Neutrophil (primary cell): ENCODE data around the gene TAMALIN.

ENCODE experiments used
- H3K27ac ChIP-seq: fragments of 200-600 bp; sonication (generic); 2 replicates; pipeline ENCODE4 v1.5.1; 2016; ENCODE audit warnings: mild to moderate bottlenecking, moderate library complexity
- H3K27me3 ChIP-seq: fragments of 200-600 bp; sonication (generic); 2 replicates; pipeline ENCODE4 v1.6.0; 2016; ENCODE audit warnings: mild to moderate bottlenecking
- H3K36me3 ChIP-seq: fragments of 200-600 bp; sonication (generic); 2 replicates; pipeline ENCODE4 v1.5.1; 2017
- H3K4me1 ChIP-seq, 2 experiments: fragments of 200-600 bp in 1 of 2; sonication (generic) in 1 of 2; 1 replicate in 1 of 2; 2 replicates in 1 of 2; pipeline versions ENCODE4 v1.5.1 to v1.6.1; 2013 to 2016; ENCODE audit warnings: low read depth in 1 of 2, low read length in 1 of 2, mild to moderate bottlenecking in 1 of 2, moderate library complexity in 1 of 2; ENCODE audit not compliant: control insufficient read depth in 1 of 2, insufficient read depth in 1 of 2
- H3K4me3 ChIP-seq, 2 experiments: fragments of 200-600 bp in 1 of 2; sonication (generic) in 1 of 2; 1 replicate in 1 of 2; 2 replicates in 1 of 2; pipeline ENCODE4 v1.5.1; 2013 to 2016; ENCODE audit warnings: low read depth in 1 of 2, low read length in 1 of 2, mild to moderate bottlenecking in 1 of 2, moderate library complexity in 1 of 2
- H3K9me3 ChIP-seq: fragments of 200-600 bp; sonication (generic); 2 replicates; pipeline ENCODE4 v1.5.1; 2016
- CTCF ChIP-seq: fragments of 200-600 bp; sonication (generic); IDR thresholded peaks from 2 replicates; pipeline ENCODE4 v1.5.1; 2016; ENCODE audit warnings: antibody characterized with exemption

Gene TAMALIN

GRCh38 chr12:52046859-52047258 is 40.1 kb downstream of the TAMALIN start:
- TF ChIP-seq CTCF: no peak
- H3K4me3 ChIP-seq: no peak overlapping the region
- H3K36me3 ChIP-seq: no peaks in the 10 kb centered on the region
- no peak overlapping the region for H3K27ac ChIP-seq
- peaks cover 37% of the 10 kb centered on the region for H3K27me3 ChIP-seq
- H3K4me1 ChIP-seq: peaks cover 17 to 27% of the 10 kb centered on the region in 2 experiments
- no peaks in the 10 kb centered on the region for H3K9me3 ChIP-seq

GRCh38 chr12:52049286-52049685 is 42.5 kb downstream of the TAMALIN start:
- Histone ChIP-seq H3K9me3 (no peaks in the 10 kb centered on the region), H3K27ac (no peak overlapping the region), H3K36me3 (no peaks in the 10 kb centered on the region), H3K4me3 (no peak overlapping the region), H3K4me1 (peaks cover 17 to 27% of the 10 kb centered on the region in 2 experiments), H3K27me3 (peaks cover 61% of the 10 kb centered on the region)
- no peak for TF ChIP-seq CTCF

- peaks cover 62% of the 10 kb centered on the region for H3K27me3 ChIP-seq
- TF ChIP-seq CTCF: no peak
- no peak overlapping the region for H3K4me3 ChIP-seq
- H3K9me3 ChIP-seq: no peaks in the 10 kb centered on the region
- H3K27ac ChIP-seq: no peak overlapping the region
- peaks cover 17 to 27% of the 10 kb centered on the region in 2 experiments for H3K4me1 ChIP-seq
- H3K36me3 ChIP-seq: no peaks in the 10 kb centered on the region
These were observed 42.9 kb downstream of the TAMALIN start for GRCh38 chr12:52049688-52050087.

- no peaks in the 10 kb centered on the region for H3K9me3 ChIP-seq
- no peak overlapping the region for H3K27ac ChIP-seq
- TF ChIP-seq CTCF: no peak
- H3K4me3 ChIP-seq: peak overlapping the region; percentile 44 to 60
- H3K27me3 ChIP-seq: peaks cover 62% of the 10 kb centered on the region
- no peaks in the 10 kb centered on the region for H3K36me3 ChIP-seq
- peaks cover 17 to 27% of the 10 kb centered on the region in 2 experiments for H3K4me1 ChIP-seq
These were observed 43.5 kb downstream of the TAMALIN start for GRCh38 chr12:52050116-52050757.

GRCh38 chr12:52050758-52051541 is 44.2 kb downstream of the TAMALIN start, which contains the start of gene NR4A1:
TSS of gene NR4A1 (plus strand) at chr12:52051442. CDS start at chr12:52054329, 2,887 bp downstream.
- peaks cover 12 to 23% of the 10 kb centered on the region in 2 experiments for H3K4me1 ChIP-seq

More at GRCh38 chr12:52050758-52051541, 44.2 kb downstream of the TAMALIN start, which contains the start of gene NR4A1:
- no peaks in the 10 kb centered on the region for H3K9me3 ChIP-seq
- H3K27ac ChIP-seq: no peak within 1 kb of the TSS
- no peaks in the 10 kb centered on the region for H3K36me3 ChIP-seq
- TF ChIP-seq CTCF: peak; percentile 11
- peak within 1 kb of the TSS; percentile 44 to 60 for H3K4me3 ChIP-seq
- peaks cover 62% of the 10 kb centered on the region for H3K27me3 ChIP-seq
